Neural progenitor cell (in vitro differentiated cells): ENCODE measurements around the gene SHH.

Experiments used
- EZH2 ChIP-seq: fragments of 200-600 bp; sonication (generic); IDR thresholded peaks from 2 replicates; pipeline ENCODE4 v1.6.1; 2017; ENCODE audit warnings: antibody characterized with exemption, mild to moderate bottlenecking, moderate library complexity
- EZH2phosphoT487 ChIP-seq: fragments of 200-600 bp; sonication (generic); IDR thresholded peaks from 2 replicates; pipeline ENCODE4 v1.6.1; 2017; ENCODE audit warnings: antibody characterized with exemption
- TF ChIP-seq, protein P1 (sequence below): fragments of 200-600 bp; sonication (generic); IDR thresholded peaks from 2 replicates; pipeline ENCODE4 v1.5.1; 2017; ENCODE audit warnings: antibody characterized with exemption, mild to moderate bottlenecking

GRCh38 chr7:155763122-155763521 lies 49.1 kb downstream of the SHH start:
- TF ChIP-seq, protein P1, sequence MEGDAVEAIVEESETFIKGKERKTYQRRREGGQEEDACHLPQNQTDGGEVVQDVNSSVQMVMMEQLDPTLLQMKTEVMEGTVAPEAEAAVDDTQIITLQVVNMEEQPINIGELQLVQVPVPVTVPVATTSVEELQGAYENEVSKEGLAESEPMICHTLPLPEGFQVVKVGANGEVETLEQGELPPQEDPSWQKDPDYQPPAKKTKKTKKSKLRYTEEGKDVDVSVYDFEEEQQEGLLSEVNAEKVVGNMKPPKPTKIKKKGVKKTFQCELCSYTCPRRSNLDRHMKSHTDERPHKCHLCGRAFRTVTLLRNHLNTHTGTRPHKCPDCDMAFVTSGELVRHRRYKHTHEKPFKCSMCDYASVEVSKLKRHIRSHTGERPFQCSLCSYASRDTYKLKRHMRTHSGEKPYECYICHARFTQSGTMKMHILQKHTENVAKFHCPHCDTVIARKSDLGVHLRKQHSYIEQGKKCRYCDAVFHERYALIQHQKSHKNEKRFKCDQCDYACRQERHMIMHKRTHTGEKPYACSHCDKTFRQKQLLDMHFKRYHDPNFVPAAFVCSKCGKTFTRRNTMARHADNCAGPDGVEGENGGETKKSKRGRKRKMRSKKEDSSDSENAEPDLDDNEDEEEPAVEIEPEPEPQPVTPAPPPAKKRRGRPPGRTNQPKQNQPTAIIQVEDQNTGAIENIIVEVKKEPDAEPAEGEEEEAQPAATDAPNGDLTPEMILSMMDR, result no peak
- no peak for TF ChIP-seq EZH2phosphoT487
- no peak for TF ChIP-seq EZH2
